Measurements from ENCODE around the gene MMP7.

DNA sequence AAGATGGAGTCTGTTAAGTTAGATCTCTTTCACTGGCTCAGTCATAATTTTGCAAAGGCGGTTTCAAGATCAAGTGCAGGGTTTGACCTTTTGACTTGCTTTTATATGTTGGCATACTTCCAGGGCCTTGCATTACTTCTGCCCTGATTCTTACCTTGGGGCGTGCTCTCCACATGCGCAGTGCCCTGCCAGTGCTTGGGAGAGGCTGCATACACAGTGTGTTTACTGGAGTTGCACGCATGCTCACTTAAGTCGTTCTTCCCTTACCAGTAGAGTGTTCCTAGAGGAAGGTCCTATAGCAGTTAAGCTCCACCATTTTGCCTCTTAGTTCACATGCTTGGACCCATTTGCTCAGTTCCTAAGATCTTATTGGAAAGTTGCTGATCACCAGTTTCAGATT is 57.0 kb downstream of the MMP7 start:
- TF ChIP-seq, protein P1, sequence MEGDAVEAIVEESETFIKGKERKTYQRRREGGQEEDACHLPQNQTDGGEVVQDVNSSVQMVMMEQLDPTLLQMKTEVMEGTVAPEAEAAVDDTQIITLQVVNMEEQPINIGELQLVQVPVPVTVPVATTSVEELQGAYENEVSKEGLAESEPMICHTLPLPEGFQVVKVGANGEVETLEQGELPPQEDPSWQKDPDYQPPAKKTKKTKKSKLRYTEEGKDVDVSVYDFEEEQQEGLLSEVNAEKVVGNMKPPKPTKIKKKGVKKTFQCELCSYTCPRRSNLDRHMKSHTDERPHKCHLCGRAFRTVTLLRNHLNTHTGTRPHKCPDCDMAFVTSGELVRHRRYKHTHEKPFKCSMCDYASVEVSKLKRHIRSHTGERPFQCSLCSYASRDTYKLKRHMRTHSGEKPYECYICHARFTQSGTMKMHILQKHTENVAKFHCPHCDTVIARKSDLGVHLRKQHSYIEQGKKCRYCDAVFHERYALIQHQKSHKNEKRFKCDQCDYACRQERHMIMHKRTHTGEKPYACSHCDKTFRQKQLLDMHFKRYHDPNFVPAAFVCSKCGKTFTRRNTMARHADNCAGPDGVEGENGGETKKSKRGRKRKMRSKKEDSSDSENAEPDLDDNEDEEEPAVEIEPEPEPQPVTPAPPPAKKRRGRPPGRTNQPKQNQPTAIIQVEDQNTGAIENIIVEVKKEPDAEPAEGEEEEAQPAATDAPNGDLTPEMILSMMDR (IDR thresholded peaks at IDR 0.05 in 4 of 5, conservative IDR thresholded peaks at IDR 0.05 in 1 of 5) = no peak
- no peak for TF ChIP-seq POLR2A (IDR thresholded peaks at IDR 0.05)

Data from gastrocnemius medialis (tissue), 4 donors.